ENCODE data around the gene SPINK5. TPM values are rescaled to one million over a fixed set of nuclear protein-coding genes. Genes with fewer than 3 reads are reported as not detected.

Gene SPINK5
- total and polyA plus RNA-seq, 12 donors: 0.07 to 3.4 (median 0.37) TPM; not detected in 1

DNA sequence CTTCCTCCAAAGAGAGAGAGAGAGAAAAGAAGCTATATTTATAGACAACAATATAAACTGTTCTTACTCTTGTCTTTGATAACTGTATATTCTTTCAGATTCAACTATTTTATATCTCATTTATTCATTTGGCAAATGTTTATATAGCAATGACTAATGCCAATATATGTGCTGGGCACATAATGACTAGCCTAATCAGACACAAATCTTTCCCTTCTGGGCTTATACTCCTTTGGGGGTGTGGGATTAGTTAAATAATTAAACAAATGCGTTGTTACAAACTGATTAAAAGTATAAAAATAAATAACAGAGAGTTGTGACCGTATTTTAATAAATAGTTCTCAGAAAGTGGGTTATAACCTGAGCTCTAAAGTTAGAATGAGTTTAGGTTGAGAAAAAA, 108.6 kb downstream of the SPINK5 start:
- Histone ChIP-seq H3K27me3 (no peaks in the 10 kb centered on the region), H3K27ac (no peak overlapping the region), H3K9me3 (no peaks in the 10 kb centered on the region), H3K4me3 (no peak overlapping the region), H3K36me3 (no peaks in the 10 kb centered on the region), H3K4me1 (no peaks in the 10 kb centered on the region)
- TF ChIP-seq, protein P1, sequence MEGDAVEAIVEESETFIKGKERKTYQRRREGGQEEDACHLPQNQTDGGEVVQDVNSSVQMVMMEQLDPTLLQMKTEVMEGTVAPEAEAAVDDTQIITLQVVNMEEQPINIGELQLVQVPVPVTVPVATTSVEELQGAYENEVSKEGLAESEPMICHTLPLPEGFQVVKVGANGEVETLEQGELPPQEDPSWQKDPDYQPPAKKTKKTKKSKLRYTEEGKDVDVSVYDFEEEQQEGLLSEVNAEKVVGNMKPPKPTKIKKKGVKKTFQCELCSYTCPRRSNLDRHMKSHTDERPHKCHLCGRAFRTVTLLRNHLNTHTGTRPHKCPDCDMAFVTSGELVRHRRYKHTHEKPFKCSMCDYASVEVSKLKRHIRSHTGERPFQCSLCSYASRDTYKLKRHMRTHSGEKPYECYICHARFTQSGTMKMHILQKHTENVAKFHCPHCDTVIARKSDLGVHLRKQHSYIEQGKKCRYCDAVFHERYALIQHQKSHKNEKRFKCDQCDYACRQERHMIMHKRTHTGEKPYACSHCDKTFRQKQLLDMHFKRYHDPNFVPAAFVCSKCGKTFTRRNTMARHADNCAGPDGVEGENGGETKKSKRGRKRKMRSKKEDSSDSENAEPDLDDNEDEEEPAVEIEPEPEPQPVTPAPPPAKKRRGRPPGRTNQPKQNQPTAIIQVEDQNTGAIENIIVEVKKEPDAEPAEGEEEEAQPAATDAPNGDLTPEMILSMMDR (IDR thresholded peaks at IDR 0.05): no peak
- intact Hi-C loops (cut with DNase I): loop anchor here in 4 of 10 donors (10.0 kb wide), 3 partner anchors 202 to 862 kb away; no protein-coding TSS in a partner anchor
- ATAC-seq: no peak
- DNase-seq: no peak
- 77 to 86% methylated on average over 2 of the region's 2 CpGs for WGBS, 2 donors

DNA sequence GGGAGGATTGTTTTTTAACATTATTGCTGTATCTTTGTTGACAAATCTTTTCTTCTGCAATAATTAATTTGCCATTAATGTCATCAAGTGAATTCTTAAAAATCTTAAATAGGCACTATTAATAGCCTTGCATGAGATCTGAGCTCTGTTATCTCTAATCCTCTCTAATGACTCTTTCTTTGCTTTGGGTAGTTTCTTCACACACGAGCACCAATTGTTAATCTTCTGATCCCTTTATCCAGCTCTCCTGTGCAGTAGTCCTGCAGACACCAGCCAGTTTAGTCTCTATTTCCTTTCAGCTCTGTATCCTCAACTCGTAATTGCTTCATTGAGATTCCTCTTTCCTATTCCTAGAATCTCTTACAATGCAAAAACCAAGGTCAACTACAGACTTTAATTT, 112.7 kb downstream of the SPINK5 start:
- ATAC-seq (no peak), DNase-seq (no peak)
- no peak overlapping the region for H3K4me3 ChIP-seq
- 36 to 47% methylated on average over 2 of the region's 2 CpGs for WGBS, 2 donors
- H3K36me3 ChIP-seq: no peaks in the 10 kb centered on the region
- no peaks in the 10 kb centered on the region for H3K4me1 ChIP-seq
- H3K27ac ChIP-seq: no peak overlapping the region
- intact Hi-C loops (cut with DNase I): loop anchor here in 8 of 10 donors (5.0 to 10.0 kb wide), 7 partner anchors 196 to 858 kb away; no protein-coding TSS in a partner anchor
- no peaks in the 10 kb centered on the region for H3K27me3 ChIP-seq
- no peaks in the 10 kb centered on the region for H3K9me3 ChIP-seq
- TF ChIP-seq, protein P1 (IDR thresholded peaks at IDR 0.05): no peak

DNA sequence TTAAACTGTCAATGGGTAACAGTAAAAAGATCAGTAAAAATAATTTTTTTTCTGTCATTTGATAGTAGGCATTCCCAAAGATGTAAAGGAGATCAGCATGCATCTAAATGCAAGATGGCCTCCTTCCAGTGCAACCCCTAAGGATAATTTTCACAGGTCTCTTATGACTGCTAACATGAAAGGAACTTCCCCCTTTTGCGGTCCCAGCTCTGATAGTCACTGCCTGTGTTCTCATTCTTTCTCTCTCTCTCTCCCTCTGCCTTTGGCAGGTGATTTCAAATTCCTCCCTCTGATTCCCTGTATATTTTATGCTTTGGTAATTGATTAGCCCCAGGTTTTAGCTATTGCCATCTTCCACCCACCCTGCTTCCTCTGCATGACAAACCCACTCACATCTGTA, 113.4 kb downstream of the SPINK5 start:
- no peak overlapping the region for H3K4me3 ChIP-seq
- TF ChIP-seq, protein P1 (IDR thresholded peaks at IDR 0.05): no peak
- H3K9me3 ChIP-seq: no peaks in the 10 kb centered on the region
- H3K27me3 ChIP-seq: no peaks in the 10 kb centered on the region
- ATAC-seq: no peak
- no peaks in the 10 kb centered on the region for H3K4me1 ChIP-seq
- no peak for DNase-seq
- 72 to 76% methylated on average over 1 of the region's 1 CpG for WGBS, 2 donors
- no peak overlapping the region for H3K27ac ChIP-seq
- H3K36me3 ChIP-seq: no peaks in the 10 kb centered on the region
- intact Hi-C loops (cut with DNase I): loop anchor here in 8 of 10 donors (5.0 to 10.0 kb wide), 7 partner anchors 195 to 858 kb away; no protein-coding TSS in a partner anchor

DNA sequence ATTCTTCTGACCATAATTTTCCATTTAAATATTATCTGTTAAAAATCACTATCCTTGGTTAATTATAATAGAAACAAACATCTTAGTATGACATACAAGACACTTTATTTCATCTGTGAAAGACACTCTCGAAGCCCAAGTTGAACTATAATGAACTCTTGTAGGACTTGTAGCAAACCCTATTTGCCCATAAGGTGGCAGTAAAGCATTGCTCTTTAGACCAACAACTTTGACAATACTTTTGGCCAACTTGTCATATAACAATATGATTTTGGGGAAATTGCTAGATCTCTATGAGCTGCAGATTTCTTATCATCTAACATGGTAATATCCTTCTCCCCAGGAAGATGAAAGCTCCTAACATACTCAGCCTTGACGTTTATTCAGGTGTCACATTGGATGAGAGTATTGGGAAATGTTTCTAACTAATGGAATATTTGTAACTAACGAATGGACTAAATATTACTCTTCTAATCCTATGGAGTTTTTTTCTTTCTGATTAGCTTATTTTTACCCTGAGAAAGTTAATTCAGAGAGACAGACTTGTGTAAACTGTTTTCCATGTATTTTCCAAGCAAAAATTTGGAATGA, 115.5 kb downstream of the SPINK5 start:
- no peak overlapping the region for H3K4me3 ChIP-seq
- H3K9me3 ChIP-seq: no peaks in the 10 kb centered on the region
- no peaks in the 10 kb centered on the region for H3K27me3 ChIP-seq
- 39 to 40% methylated on average over 3 of the region's 3 CpGs for WGBS, 2 donors
- intact Hi-C loops (cut with DNase I): loop anchor here in 9 of 10 donors (1.0 to 10.0 kb wide), 11 partner anchors 193 to 855 kb away; no protein-coding TSS in a partner anchor
- peak in 1 of 2 donors; percentile 8 for DNase-seq
- ATAC-seq: peak in 4 of 8 donors; percentile 44 to 60 (median 54)
- TF ChIP-seq, protein P1 (IDR thresholded peaks at IDR 0.05): peak; percentile 40 to 86 (median 79)
- no peak overlapping the region for H3K27ac ChIP-seq
- no peaks in the 10 kb centered on the region for H3K4me1 ChIP-seq
- no peaks in the 10 kb centered on the region for H3K36me3 ChIP-seq
